Skeletal muscle satellite cell (primary cell): Measurements from ENCODE around the gene PLEKHO2.

Source experiments
- H3K27me3 ChIP-seq: 2 replicates; pipeline ENCODE4 v1.7.0; 2013; ENCODE audit warnings: low read length; ENCODE audit not compliant: control insufficient read depth, insufficient read depth
- H3K36me3 ChIP-seq: 2 replicates; pipeline ENCODE4 v1.7.0; 2013; ENCODE audit warnings: mild to moderate bottlenecking, control low read depth, low read length; ENCODE audit not compliant: insufficient read depth
- H3K4me1 ChIP-seq: 2 replicates; pipeline ENCODE4 v1.7.0; 2013; ENCODE audit warnings: low read length; ENCODE audit not compliant: control insufficient read depth, insufficient read depth
- H3K4me2 ChIP-seq: 2 replicates; pipeline ENCODE4 v1.7.0; 2013; ENCODE audit warnings: mild to moderate bottlenecking, low read length
- H3K4me3 ChIP-seq: 2 replicates; pipeline ENCODE4 v1.7.0; 2013; ENCODE audit warnings: low read length
- H3K9ac ChIP-seq: 2 replicates; pipeline ENCODE4 v1.7.0; 2013; ENCODE audit warnings: mild to moderate bottlenecking, low read depth, low read length, moderate library complexity
- H3K9me3 ChIP-seq: replicated peaks from 2 replicates; pipeline ENCODE4 v1.7.0; 2013; ENCODE audit warnings: mild to moderate bottlenecking, control low read depth, low read length

PLEKHO2 gene

DNA sequence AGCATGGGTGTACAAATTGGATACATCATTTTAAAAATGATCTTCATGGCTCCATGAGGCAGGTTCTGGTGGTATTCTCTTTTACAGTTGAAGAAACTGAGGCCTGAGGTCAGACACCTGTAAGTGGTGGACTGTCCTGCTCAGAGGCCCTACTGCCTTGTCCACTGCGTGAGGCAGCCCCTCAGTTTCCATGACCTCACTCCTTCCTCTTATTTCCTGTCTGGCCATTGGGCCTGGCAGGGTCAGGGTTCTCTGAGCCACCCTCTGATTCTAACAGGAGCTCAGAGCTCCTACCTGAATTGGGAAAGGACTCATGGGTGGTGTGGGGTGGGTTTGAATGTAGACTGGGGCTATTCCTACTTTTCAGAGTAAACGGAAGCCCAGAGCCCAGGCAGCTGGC lies 17.5 kb downstream of the PLEKHO2 start:
- Histone ChIP-seq H3K9me3 (no peaks in the 10 kb centered on the region), H3K4me3 (no peak overlapping the region), H3K4me2 (no peak overlapping the region), H3K9ac (no peak overlapping the region), H3K27me3 (no peaks in the 10 kb centered on the region), H3K36me3 (peaks cover 66% of the 10 kb centered on the region), H3K4me1 (peaks cover 50% of the 10 kb centered on the region)

DNA sequence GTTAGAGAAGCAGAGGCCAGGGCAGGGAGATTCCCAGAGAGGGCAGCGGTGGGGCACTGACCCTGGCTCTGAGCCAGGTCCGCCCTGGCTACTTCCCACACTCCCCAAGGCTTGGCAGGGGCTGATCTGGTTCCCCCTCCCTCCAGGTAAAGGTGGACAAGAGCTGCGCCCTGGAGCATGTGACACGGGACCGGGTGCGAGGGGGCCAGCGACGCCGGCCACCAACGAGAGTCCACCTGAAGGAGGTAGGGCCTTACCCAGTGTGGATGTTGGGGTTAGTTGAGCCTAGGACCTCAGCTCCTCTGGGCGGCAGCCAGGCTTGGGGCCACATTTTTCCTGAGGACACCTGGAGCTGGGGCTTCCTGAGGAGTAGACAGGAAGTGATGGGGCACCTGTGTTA lies 19.6 kb downstream of the PLEKHO2 start:
- H3K9ac ChIP-seq, result no peak overlapping the region
- H3K27me3 ChIP-seq, result no peaks in the 10 kb centered on the region
- H3K9me3 ChIP-seq, result no peaks in the 10 kb centered on the region
- no peak overlapping the region for H3K4me2 ChIP-seq
- H3K4me3 ChIP-seq, result no peak overlapping the region
- H3K4me1 ChIP-seq, result peaks cover 52% of the 10 kb centered on the region
- peaks cover 61% of the 10 kb centered on the region for H3K36me3 ChIP-seq

DNA sequence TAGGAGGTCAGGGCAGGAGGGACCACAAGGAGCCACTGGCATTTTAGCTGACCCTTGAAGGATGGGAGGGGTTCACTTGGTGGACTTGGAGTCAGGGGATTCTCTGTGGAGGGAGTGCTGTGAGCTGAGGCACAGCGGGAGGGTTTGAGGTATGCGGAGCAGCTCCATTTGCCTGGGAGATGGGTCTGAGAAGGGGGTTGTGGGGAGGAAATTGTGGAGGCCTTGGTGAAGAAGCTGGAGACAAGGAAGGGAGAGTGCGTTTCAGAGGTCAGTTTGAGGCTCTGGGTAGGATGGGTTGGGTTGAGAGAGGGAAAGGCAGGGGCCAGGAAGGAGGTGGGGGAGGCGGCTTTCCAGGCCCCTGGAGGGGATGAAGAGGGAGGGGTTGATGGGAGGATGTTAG lies 20.2 kb downstream of the PLEKHO2 start:
- no peak overlapping the region for H3K4me2 ChIP-seq
- H3K27me3 ChIP-seq, result no peaks in the 10 kb centered on the region
- H3K4me1 ChIP-seq, result peaks cover 52% of the 10 kb centered on the region
- H3K9ac ChIP-seq, result no peak overlapping the region
- no peaks in the 10 kb centered on the region for H3K9me3 ChIP-seq
- H3K4me3 ChIP-seq, result no peak overlapping the region
- H3K36me3 ChIP-seq, result peaks cover 67% of the 10 kb centered on the region

DNA sequence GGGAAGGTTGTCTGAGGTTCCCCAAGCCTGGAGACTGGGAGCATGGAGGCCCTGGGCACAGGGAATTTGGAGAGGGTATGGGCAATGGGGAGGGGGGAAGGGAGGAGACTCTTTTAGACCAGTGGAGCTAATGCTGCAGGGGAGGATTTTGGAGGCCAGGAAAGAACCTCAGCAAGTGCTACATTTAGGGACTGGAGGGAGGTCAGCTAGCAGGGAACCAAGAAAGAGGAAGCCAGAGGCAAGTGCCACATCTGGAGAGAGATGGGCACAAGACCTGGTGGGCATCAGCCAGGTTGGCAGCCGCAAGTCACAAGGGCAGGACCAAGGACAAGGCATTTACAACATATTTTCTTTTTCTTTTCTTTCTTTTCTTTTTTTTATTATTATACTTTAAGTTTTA lies 20.7 kb downstream of the PLEKHO2 start:
- no peaks in the 10 kb centered on the region for H3K9me3 ChIP-seq
- no peak overlapping the region for H3K4me3 ChIP-seq
- no peak overlapping the region for H3K9ac ChIP-seq
- no peaks in the 10 kb centered on the region for H3K27me3 ChIP-seq
- H3K36me3 ChIP-seq, result peaks cover 69% of the 10 kb centered on the region
- H3K4me1 ChIP-seq, result peaks cover 47% of the 10 kb centered on the region
- H3K4me2 ChIP-seq, result no peak overlapping the region

DNA sequence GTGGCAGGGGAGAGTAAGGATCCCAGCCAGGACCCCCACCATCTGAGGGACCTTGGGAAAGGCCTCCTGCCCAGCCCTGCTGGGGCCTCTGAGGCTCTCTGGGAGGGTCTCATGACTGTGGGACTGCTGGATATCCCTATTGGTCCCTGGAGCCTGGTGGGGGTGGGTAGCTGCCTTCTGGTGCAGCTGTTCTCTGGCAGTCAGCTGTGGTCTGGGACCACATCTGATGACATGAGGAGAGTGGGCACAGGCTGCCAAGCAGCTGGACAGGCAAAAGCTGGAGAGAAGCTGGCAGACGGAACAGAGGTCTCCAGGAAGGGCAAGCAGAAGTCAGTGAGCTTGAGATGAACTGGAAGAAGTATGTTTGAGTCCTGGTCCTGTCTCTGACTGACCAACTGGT lies 22.4 kb downstream of the PLEKHO2 start:
- Histone ChIP-seq H3K4me2 (peak overlapping the region; percentile 39), H3K27me3 (no peaks in the 10 kb centered on the region), H3K36me3 (peaks cover 61% of the 10 kb centered on the region), H3K9me3 (no peaks in the 10 kb centered on the region), H3K4me1 (peaks cover 37% of the 10 kb centered on the region), H3K4me3 (no peak overlapping the region), H3K9ac (peak overlapping the region; percentile 40)

DNA sequence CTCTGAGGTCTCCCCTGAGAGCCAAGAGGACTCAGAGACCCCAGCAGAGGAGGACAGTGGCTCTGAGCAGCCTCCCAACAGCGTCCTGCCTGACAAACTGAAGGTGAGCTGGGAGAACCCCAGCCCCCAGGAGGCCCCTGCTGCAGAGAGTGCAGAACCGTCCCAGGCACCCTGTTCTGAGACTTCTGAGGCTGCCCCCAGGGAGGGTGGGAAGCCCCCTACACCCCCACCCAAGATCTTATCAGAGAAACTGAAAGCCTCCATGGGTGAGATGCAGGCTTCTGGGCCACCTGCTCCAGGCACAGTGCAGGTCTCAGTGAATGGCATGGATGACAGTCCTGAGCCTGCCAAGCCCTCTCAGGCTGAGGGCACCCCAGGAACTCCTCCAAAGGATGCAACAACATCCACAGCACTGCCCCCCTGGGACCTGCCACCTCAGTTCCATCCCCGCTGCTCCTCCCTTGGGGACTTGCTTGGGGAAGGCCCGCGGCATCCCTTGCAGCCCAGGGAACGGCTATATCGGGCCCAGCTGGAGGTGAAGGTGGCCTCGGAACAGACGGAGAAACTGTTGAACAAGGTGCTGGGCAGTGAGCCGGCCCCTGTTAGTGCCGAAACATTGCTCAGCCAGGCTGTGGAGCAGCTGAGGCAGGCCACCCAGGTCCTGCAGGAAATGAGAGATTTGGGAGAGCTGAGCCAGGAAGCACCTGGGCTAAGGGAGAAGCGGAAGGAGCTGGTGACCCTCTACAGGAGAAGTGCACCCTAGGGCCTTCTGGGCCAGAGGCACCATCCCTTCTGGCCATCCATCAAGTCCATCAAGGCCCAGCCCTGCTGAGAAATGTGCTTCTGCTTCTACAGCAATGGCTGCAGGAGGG lies 23.6 kb downstream of the PLEKHO2 start:
- H3K9ac ChIP-seq, result no peak overlapping the region
- H3K4me3 ChIP-seq, result no peak overlapping the region
- peaks cover 48% of the 10 kb centered on the region for H3K36me3 ChIP-seq
- no peaks in the 10 kb centered on the region for H3K9me3 ChIP-seq
- H3K4me2 ChIP-seq, result no peak overlapping the region
- H3K4me1 ChIP-seq, result peaks cover 37% of the 10 kb centered on the region
- H3K27me3 ChIP-seq, result no peaks in the 10 kb centered on the region

DNA sequence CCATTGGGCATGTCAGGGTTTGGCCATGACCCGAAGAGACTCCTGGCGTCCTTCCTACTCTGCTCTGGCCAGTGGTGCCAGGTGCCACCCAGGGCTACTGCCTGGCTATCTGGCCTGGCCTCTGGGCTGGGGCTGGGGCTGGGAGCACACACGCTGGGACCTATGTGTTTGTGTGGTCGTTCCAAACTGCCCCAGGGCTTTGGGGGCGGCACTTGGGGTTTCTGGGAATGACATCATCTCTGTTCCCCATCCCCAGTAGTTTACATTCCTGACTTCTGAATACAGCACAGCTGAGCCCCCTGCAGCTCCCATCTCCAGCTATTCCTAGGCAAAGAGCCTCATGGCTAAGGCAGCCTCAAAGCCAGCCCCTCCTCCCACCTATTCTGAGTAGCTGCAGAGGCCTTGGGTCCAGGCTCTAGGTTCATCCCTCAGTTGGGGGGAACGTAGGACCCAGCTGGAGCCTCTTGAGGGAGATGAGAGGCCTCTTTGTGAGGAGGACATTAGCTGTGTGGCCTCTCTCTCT lies 24.3 kb downstream of the PLEKHO2 start:
- Histone ChIP-seq H3K4me1 (peaks cover 37% of the 10 kb centered on the region), H3K9me3 (no peaks in the 10 kb centered on the region), H3K27me3 (no peaks in the 10 kb centered on the region), H3K4me3 (no peak overlapping the region), H3K36me3 (peaks cover 41% of the 10 kb centered on the region), H3K9ac (peak overlapping the region; percentile 3), H3K4me2 (no peak overlapping the region)

DNA sequence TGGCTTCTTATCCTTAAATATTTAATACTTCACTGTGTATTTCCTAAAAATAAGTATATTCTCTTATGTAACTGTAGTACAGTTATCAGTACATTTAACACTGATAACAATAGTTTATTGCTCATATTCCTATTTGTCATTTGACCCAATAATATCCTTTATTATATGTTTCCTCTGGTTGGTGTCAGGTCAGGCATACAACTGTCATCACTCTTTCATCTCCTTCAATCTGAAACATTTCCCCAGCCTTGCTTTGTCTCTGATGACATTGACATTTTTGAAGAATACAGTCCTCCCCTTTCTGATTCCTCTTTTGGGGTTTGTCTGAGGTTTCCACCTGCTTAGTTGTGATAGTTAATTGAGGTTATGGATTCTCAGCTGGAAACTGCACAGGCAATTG lies 27.8 kb downstream of the PLEKHO2 start:
- Histone ChIP-seq H3K4me2 (no peak overlapping the region), H3K4me3 (no peak overlapping the region), H3K9me3 (no peaks in the 10 kb centered on the region), H3K9ac (no peak overlapping the region), H3K4me1 (peaks cover 34% of the 10 kb centered on the region), H3K36me3 (peaks cover 27% of the 10 kb centered on the region), H3K27me3 (no peaks in the 10 kb centered on the region)

DNA sequence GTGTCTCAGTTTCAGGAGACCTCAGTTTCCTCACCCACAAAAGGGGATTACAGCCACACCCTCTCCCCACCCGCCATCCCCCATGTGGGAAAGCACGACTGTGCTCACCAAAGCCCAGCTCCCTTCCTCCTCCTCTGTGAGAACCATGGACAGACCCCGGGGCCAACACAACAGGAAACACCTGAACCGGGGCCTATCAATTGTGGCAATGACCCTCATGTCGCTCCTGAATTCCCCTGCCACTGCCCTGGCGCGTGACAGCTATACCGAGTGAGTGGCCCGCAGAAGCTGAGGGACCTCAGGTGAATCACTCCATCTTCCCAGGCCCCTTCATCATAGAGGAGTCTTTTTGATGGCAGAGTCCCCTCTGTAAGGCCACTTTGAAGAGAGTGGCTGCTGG lies 28.6 kb downstream of the PLEKHO2 start:
- Histone ChIP-seq H3K4me1 (peaks cover 25% of the 10 kb centered on the region), H3K9ac (no peak overlapping the region), H3K4me3 (no peak overlapping the region), H3K9me3 (no peaks in the 10 kb centered on the region), H3K36me3 (peaks cover 19% of the 10 kb centered on the region), H3K27me3 (no peaks in the 10 kb centered on the region), H3K4me2 (no peak overlapping the region)

DNA sequence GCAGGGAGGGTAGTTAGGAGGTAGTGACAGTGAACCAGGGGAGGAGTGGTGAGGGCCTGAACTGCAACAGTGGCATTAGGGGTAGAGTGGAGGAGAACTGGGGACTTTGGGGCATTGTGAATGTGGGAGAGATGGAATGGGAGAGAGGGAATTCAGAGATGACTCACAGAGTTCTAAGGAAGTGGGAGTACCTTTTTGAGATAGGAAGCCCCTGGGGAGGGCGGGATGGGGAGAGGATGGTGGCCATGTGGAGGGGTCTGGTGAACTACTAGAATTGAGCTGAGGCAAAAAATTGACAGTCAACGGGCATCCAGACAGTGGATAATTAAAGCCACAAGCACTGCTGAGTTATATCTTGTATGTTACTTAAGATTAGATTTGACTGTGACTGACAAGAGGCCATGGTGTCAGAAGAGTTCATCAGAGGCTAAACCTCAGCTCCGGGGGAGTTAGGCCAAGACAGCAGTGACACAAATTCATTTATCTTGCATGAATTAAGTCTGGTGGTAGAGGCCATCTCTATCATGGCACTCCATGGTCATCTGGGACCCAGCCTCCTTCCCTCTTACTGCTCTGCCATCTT lies 34.0 kb downstream of the PLEKHO2 start:
- H3K4me1 ChIP-seq, result peaks cover 19% of the 10 kb centered on the region
- no peaks in the 10 kb centered on the region for H3K27me3 ChIP-seq
- no peak overlapping the region for H3K4me3 ChIP-seq
- no peak overlapping the region for H3K9ac ChIP-seq
- H3K36me3 ChIP-seq, result no peaks in the 10 kb centered on the region
- no peaks in the 10 kb centered on the region for H3K9me3 ChIP-seq
- H3K4me2 ChIP-seq, result no peak overlapping the region

DNA sequence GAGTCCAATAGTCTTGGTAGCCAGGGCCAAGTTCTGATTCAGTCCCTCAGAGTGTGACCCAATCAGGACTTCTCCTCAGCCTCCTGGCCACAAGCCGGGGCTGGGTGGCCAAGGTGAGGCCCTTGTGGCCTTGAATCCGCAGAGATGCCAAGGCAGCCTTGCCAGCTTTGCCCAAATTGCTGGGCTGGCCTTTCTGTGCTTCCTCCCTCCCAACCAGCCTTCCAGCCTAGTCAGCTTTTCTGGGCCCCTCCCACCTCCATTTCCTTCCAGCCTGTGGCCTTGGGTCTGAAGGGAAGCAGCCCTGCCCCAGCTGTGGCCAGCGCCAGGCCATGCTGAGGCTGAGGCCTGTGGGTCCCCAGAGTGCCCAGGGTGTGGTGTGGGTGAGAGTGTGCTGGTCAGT lies 35.7 kb downstream of the PLEKHO2 start:
- no peak overlapping the region for H3K4me3 ChIP-seq
- H3K27me3 ChIP-seq, result no peaks in the 10 kb centered on the region
- no peaks in the 10 kb centered on the region for H3K36me3 ChIP-seq
- no peak overlapping the region for H3K4me2 ChIP-seq
- no peaks in the 10 kb centered on the region for H3K9me3 ChIP-seq
- H3K9ac ChIP-seq, result peak overlapping the region; percentile 48
- peaks cover 27% of the 10 kb centered on the region for H3K4me1 ChIP-seq

DNA sequence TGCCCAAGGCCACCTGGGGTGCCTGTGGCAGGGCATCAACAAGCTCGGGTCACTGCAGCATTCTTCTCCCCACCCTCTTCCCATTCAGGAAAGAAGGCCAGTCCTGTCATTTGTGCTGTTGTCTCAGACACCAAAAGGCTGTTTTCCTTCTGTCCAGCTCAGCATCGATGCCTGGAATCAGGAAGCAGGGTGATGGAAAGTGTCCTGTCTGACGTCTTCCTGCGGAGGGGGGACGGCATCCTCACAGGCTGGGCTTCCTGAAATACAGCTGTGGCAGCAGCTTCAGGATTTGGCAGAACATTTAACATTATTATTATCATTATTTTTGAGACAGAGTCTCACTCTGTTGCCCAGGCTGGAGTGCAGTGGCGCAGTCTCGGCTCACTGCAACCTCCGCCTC lies 37.0 kb downstream of the PLEKHO2 start:
- Histone ChIP-seq H3K4me3 (no peak overlapping the region), H3K4me2 (no peak overlapping the region), H3K27me3 (no peaks in the 10 kb centered on the region), H3K36me3 (no peaks in the 10 kb centered on the region), H3K9me3 (no peaks in the 10 kb centered on the region), H3K9ac (no peak overlapping the region), H3K4me1 (peaks cover 31% of the 10 kb centered on the region)
